HCT116 (cell line): Measurements from ENCODE around the gene LCP1. TPM values are rescaled to one million over a fixed set of nuclear protein-coding genes. Genes with fewer than 3 reads are reported as not detected.

Source experiments
- ATAC-seq: fragments of 200-7000 bp; cut with Tn5 transposase; 2 replicates; pipeline ENCODE4 v1.9.1; 2020; ENCODE audit warnings: mild to moderate bottlenecking, moderate library complexity
- BruUV-seq: library from RNA; stranded (reverse); fragments of 400-500 nt; replicated peaks from 2 replicates; lab custom pipeline; 2021; lab: Mats Ljungman, UMichigan
- CTCF ChIA-PET: fragments of 300-600 bp; sonication (Branson Sonifier 250); formaldehyde crosslinking; loops from one replicate; lab custom pipeline; 2021; ENCODE audit warnings: antibody characterized with exemption; lab: Charles Lee
- POLR2A ChIA-PET: fragments of 300-600, 350-600 bp; sonication (Branson Sonifier 250); formaldehyde crosslinking; loops from one replicate; lab custom pipeline; 2021; ENCODE audit warnings: antibody characterized with exemption; lab: Charles Lee
- RAD21 ChIA-PET, 2 experiments: fragments of 300-600 bp; sonication (Branson Sonifier 250); formaldehyde crosslinking; loops; one replicate each; lab custom pipeline; 2023; ENCODE audit warnings: low total read pairs in 2 of 2; ENCODE audit not compliant: uncharacterized antibody in 2 of 2, unreplicated experiment in 2 of 2, low non-redundant PET in 1 of 2; lab: Charles Lee
- DNase-seq: peaks from one replicate; pipeline ENCODE4 v3.0.0-alpha.2; 2010; ENCODE audit warnings: low read depth, low spot score
- H2AFZ ChIP-seq: fragments of 200-600 bp; shearing (Covaris generic), sonication (generic); 2 replicates; pipeline ENCODE4 v1.6.1; 2017; ENCODE audit warnings: low read depth, mixed run types, mixed read lengths, antibody characterized with exemption, low read length; ENCODE audit not compliant: poor library complexity, severe bottlenecking
- H3K27ac ChIP-seq: 2 replicates; pipeline ENCODE4 v1.5.1; 2012; ENCODE audit warnings: low read depth, low read length
- H3K27me3 ChIP-seq: fragments of 200-600 bp; sonication (generic); 2 replicates; pipeline ENCODE4 v1.6.1; 2016; ENCODE audit warnings: mixed run types, low read length, mixed read lengths; ENCODE audit not compliant: insufficient read depth
- H3K36me3 ChIP-seq, 2 experiments: fragments of 200-500 bp in 1 of 2; fragments of 200-600 bp in 1 of 2; sonication (Bioruptor generic) in 1 of 2; sonication (generic) in 1 of 2; 2 replicates each; pipeline versions ENCODE4 v1.5.1 to v1.6.1; 2014 to 2016; ENCODE audit warnings: low read length in 2 of 2, inconsistent platforms in 1 of 2, mixed read lengths in 1 of 2, mixed run types in 1 of 2; ENCODE audit not compliant: insufficient read depth in 2 of 2, control insufficient read depth in 1 of 2
- H3K4me1 ChIP-seq, 2 experiments: fragments of 200-600 bp in 1 of 2; sonication (generic) in 1 of 2; 2 replicates each; pipeline versions ENCODE4 v1.5.1 to v1.6.1; 2012 to 2017; ENCODE audit warnings: low read length in 2 of 2, inconsistent platforms in 1 of 2, mild to moderate bottlenecking in 1 of 2, mixed read lengths in 1 of 2, mixed run types in 1 of 2, moderate library complexity in 1 of 2; ENCODE audit not compliant: insufficient read depth in 2 of 2, control insufficient read depth in 1 of 2
- H3K4me2 ChIP-seq: fragments of 200-600 bp; sonication (generic); 2 replicates; pipeline ENCODE4 v1.6.1; 2017; ENCODE audit warnings: mixed run types, low read length, mixed read lengths
- H3K4me3 ChIP-seq, 2 experiments: fragments of 200-600 bp in 1 of 2; sonication (generic) in 1 of 2; replicated peaks in 1 of 2; 2 replicates each; pipeline ENCODE4 v1.5.1; 2011 to 2016; ENCODE audit warnings: low read length in 2 of 2, control low read depth in 1 of 2, low read depth in 1 of 2, mild to moderate bottlenecking in 1 of 2, mixed read lengths in 1 of 2, mixed run types in 1 of 2
- H3K79me2 ChIP-seq: fragments of 200-600 bp; sonication (generic); 2 replicates; pipeline ENCODE4 v1.6.1; 2017; ENCODE audit warnings: mild to moderate bottlenecking, mixed run types, low read length, moderate library complexity, mixed read lengths; ENCODE audit not compliant: insufficient read depth
- H3K9ac ChIP-seq: fragments of 200-600 bp; sonication (generic); 2 replicates; pipeline ENCODE4 v1.6.1; 2016; ENCODE audit warnings: low read length, mixed read lengths
- H3K9me2 ChIP-seq: fragments of 200-600 bp; sonication (generic), shearing (Covaris generic); 2 replicates; pipeline ENCODE4 v1.6.1; 2017; ENCODE audit warnings: mixed run types, mild to moderate bottlenecking, moderate library complexity; ENCODE audit not compliant: insufficient read depth
- H3K9me3 ChIP-seq, 2 experiments: fragments of 200-500 bp in 1 of 2; fragments of 200-600 bp in 1 of 2; sonication (Bioruptor generic) in 1 of 2; sonication (generic) in 1 of 2; 2 replicates each; pipeline ENCODE4 v1.6.1; 2014 to 2017; ENCODE audit warnings: low read length in 2 of 2, mixed read lengths in 2 of 2, inconsistent platforms in 1 of 2, low read depth in 1 of 2, mild to moderate bottlenecking in 1 of 2, mixed run types in 1 of 2, moderate library complexity in 1 of 2; ENCODE audit not compliant: control insufficient read depth in 1 of 2, insufficient read depth in 1 of 2
- H4K20me1 ChIP-seq: fragments of 200-600 bp; sonication (generic), shearing (Covaris generic); 2 replicates; pipeline ENCODE4 v1.6.1; 2017; ENCODE audit warnings: mixed run types, mild to moderate bottlenecking, moderate library complexity; ENCODE audit not compliant: insufficient read depth
- CTCF ChIP-seq, 3 experiments: fragments of 200-600 bp in 1 of 3; sonication (generic) in 1 of 3; IDR thresholded peaks in 2 of 3; conservative IDR thresholded peaks in 1 of 3; 2 replicates each; pipeline ENCODE4 v1.5.1; 2012 to 2017; ENCODE audit warnings: low read depth in 2 of 3, low read length in 2 of 3, antibody characterized with exemption in 1 of 3, borderline replicate concordance in 1 of 3, control low read depth in 1 of 3, mild to moderate bottlenecking in 1 of 3, mixed read lengths in 1 of 3, mixed run types in 1 of 3, moderate library complexity in 1 of 3; ENCODE audit not compliant: insufficient read depth in 1 of 3
- EGR1 ChIP-seq: IDR thresholded peaks from 2 replicates; pipeline ENCODE4 v1.6.1; 2012; ENCODE audit warnings: low read depth
- EZH2 ChIP-seq: fragments of 200-600 bp; sonication (generic); IDR thresholded peaks from 2 replicates; pipeline ENCODE4 v1.6.1; 2017; ENCODE audit warnings: antibody characterized with exemption, mixed run types
- EZH2phosphoT487 ChIP-seq: fragments of 200-600 bp; IDR thresholded peaks from 2 replicates; pipeline ENCODE4 v1.6.1; 2018; ENCODE audit warnings: antibody characterized with exemption, borderline replicate concordance
- POLR2A ChIP-seq: IDR thresholded peaks from 2 replicates; pipeline ENCODE4 v1.7.0; 2011; ENCODE audit warnings: borderline replicate concordance; ENCODE audit not compliant: insufficient read depth, insufficient read length; ENCODE audit errors: extremely low read depth
- RAD21 ChIP-seq: IDR thresholded peaks from 2 replicates; pipeline ENCODE4 v1.6.1; 2012; ENCODE audit warnings: low read depth, mild to moderate bottlenecking
- ZFX ChIP-seq: fragments of 450-650 bp; IDR thresholded peaks from 2 replicates; pipeline ENCODE4 v1.6.1; 2017
- ZNF274 ChIP-seq: fragments of 200-500 bp; sonication (Bioruptor generic); IDR thresholded peaks from 2 replicates; pipeline ENCODE4 v1.6.1; 2014; ENCODE audit warnings: mild to moderate bottlenecking, low read depth, low read length, inconsistent platforms
- intact Hi-C: fragments of 100-400 bp; cut with micrococcal nuclease; formaldehyde crosslinking; loops from 2 replicates; pipeline ENCODE4 v1.10.0; 2022
- total RNA-seq: library from RNA; stranded (reverse); gene quantifications from one replicate; pipeline ENCODE4 v1.2.1, GENCODE V29; 2021; ENCODE audit not compliant: unreplicated experiment
- TF ChIP-seq, protein P1 (sequence below): IDR thresholded peaks from 2 replicates; pipeline ENCODE4 v1.6.1; 2012
- TF ChIP-seq, protein P2 (sequence below): IDR thresholded peaks from 2 replicates; pipeline ENCODE4 v1.6.1; 2012; ENCODE audit warnings: low read depth

LCP1 gene
- total RNA-seq, 1 experiment from 2014 or later, result 2.2 TPM

DNA sequence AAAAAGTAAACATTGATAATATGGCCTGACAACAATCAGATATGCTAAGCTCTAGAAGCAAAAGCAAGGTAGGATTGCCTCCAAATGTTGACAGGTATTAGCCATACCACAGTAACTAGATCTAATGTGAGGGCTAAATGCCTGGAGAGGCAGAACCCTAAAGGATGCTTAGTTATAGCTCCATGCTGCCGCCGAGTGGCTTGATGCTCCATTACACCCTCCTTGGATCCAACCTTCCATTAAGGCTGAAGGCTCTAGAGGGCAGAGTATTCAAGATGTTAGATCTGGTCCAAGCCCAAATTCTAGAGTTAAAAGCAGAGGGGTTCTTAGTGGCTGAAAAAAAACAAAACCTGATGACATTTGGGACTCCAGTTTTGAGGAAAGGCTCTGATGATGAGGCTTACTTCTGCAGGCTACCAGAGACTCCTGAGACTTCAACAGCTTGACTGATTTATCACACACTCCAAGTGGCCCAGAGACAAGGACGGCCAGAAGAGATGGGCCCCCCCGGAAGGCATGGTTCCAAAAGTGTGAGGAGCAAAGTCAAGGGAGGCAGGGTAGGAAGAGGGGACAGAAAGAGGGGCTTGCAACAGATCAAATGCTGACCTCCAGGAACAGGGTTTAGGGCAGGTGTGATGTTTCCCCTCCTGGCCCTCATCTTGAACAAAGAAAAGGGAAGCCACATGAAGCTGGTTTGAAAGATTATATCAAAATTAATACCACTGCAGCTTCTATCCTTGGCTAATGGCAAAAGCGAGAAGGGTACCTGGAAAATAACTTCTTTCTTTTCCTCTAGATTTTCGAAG is 55.2 kb downstream of the LCP1 start:
- H3K36me3 ChIP-seq, result no peaks in the 10 kb centered on the region
- H3K27ac ChIP-seq, result no peak overlapping the region
- peak; percentile 57 for DNase-seq
- H3K4me2 ChIP-seq, result no peak overlapping the region
- H3K9me2 ChIP-seq, result no peaks in the 10 kb centered on the region
- no peak overlapping the region for H2AFZ ChIP-seq
- ChIA-PET CTCF (interaction anchor here (0.7 to 2.2 kb wide), 23 partner anchors 8 to 504 kb away, joined by 3 to 38 read pairs (median 4); no protein-coding TSS in a partner anchor), POLR2A (interaction anchor here (0.8 kb wide), 1 partner anchor 9 kb away, joined by 3 read pairs; no protein-coding TSS in a partner anchor), RAD21 (interaction anchor here (0.7 to 1.2 kb wide), 3 partner anchors 117 to 319 kb away, joined by 3 to 5 read pairs (median 5); no protein-coding TSS in a partner anchor)
- no peak overlapping the region for H3K4me3 ChIP-seq
- no peak for TF ChIP-seq EZH2phosphoT487
- TF ChIP-seq ZNF274, result no peak
- TF ChIP-seq, protein P1, sequence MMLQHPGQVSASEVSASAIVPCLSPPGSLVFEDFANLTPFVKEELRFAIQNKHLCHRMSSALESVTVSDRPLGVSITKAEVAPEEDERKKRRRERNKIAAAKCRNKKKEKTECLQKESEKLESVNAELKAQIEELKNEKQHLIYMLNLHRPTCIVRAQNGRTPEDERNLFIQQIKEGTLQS, result no peak
- TF ChIP-seq, protein P2, sequence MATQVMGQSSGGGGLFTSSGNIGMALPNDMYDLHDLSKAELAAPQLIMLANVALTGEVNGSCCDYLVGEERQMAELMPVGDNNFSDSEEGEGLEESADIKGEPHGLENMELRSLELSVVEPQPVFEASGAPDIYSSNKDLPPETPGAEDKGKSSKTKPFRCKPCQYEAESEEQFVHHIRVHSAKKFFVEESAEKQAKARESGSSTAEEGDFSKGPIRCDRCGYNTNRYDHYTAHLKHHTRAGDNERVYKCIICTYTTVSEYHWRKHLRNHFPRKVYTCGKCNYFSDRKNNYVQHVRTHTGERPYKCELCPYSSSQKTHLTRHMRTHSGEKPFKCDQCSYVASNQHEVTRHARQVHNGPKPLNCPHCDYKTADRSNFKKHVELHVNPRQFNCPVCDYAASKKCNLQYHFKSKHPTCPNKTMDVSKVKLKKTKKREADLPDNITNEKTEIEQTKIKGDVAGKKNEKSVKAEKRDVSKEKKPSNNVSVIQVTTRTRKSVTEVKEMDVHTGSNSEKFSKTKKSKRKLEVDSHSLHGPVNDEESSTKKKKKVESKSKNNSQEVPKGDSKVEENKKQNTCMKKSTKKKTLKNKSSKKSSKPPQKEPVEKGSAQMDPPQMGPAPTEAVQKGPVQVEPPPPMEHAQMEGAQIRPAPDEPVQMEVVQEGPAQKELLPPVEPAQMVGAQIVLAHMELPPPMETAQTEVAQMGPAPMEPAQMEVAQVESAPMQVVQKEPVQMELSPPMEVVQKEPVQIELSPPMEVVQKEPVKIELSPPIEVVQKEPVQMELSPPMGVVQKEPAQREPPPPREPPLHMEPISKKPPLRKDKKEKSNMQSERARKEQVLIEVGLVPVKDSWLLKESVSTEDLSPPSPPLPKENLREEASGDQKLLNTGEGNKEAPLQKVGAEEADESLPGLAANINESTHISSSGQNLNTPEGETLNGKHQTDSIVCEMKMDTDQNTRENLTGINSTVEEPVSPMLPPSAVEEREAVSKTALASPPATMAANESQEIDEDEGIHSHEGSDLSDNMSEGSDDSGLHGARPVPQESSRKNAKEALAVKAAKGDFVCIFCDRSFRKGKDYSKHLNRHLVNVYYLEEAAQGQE, result no peak
- TF ChIP-seq POLR2A, result no peak
- TF ChIP-seq CTCF (IDR thresholded peaks at IDR 0.05 in 2 of 3, conservative IDR thresholded peaks at IDR 0.05 in 1 of 3; ENCODE audit: borderline replicate concordance in 1 of 3, insufficient read depth in 1 of 3, low read depth in 2 of 3, low read length in 2 of 3), result peak; percentile 86 to 97 (median 93)
- peak; percentile 89 for TF ChIP-seq RAD21
- no peak for TF ChIP-seq EZH2
- no peak for TF ChIP-seq EGR1
- TF ChIP-seq ZFX, result no peak
- H3K4me1 ChIP-seq, result no peaks in the 10 kb centered on the region
- BruUV-seq, result no TSS peak
- peak; percentile 100 for ATAC-seq
- H3K9ac ChIP-seq, result no peak overlapping the region
- H4K20me1 ChIP-seq, result no peaks in the 10 kb centered on the region
- no peaks in the 10 kb centered on the region for H3K9me3 ChIP-seq
- intact Hi-C loops, result loop anchor here (1.0 to 10.0 kb wide), 3 partner anchors 202 to 504 kb away; no protein-coding TSS in a partner anchor
- H3K79me2 ChIP-seq, result no peaks in the 10 kb centered on the region
- peaks cover 30% of the 10 kb centered on the region for H3K27me3 ChIP-seq
